K562 (cell line): ENCODE results near the gene GLRX. TPM values are rescaled to one million over a fixed set of nuclear protein-coding genes. Genes with fewer than 3 reads are reported as not detected.
A peak's percentile ranks its signal among the peaks of the same experiment; 100 is the strongest.

Experiments
- ARHGAP35 ChIP-seq: fragments of 450-650 bp; IDR thresholded peaks from 2 replicates; pipeline ENCODE4 v1.6.1; 2018; ENCODE audit not compliant: partially characterized antibody
- BRD9 ChIP-seq: fragments of 450-650 bp; IDR thresholded peaks from 2 replicates; pipeline ENCODE4 v1.6.1; 2018; ENCODE audit warnings: low read depth; ENCODE audit not compliant: partially characterized antibody
- CHD2 ChIP-seq: IDR thresholded peaks from 2 replicates; pipeline ENCODE4 v1.6.1; 2011; ENCODE audit warnings: low read depth, low read length
- DEAF1 ChIP-seq: fragments of 450-650 bp; formaldehyde crosslinking; IDR thresholded peaks from 2 replicates; pipeline ENCODE4 v1.4.0; 2020; ENCODE audit warnings: mild to moderate bottlenecking, moderate library complexity
- ELF4 ChIP-seq: fragments of 450-650 bp; formaldehyde crosslinking; IDR thresholded peaks from 2 replicates; pipeline ENCODE4 v1.4.0; 2022; ENCODE audit warnings: missing genetic modification characterization
- KLF16 ChIP-seq: IDR thresholded peaks from 2 replicates; pipeline ENCODE4 v1.6.1; 2016; ENCODE audit warnings: antibody characterized with exemption
- MCM3 ChIP-seq: fragments of 450-650 bp; IDR thresholded peaks from 2 replicates; pipeline ENCODE4 v1.6.1; 2016
- RAD21 ChIP-seq, 2 experiments: fragments of 250-450 bp in 1 of 2; fragments of 450-650 bp in 1 of 2; sonication (Bioruptor Pico) in 1 of 2; formaldehyde crosslinking in 1 of 2; IDR thresholded peaks in 1 of 2; conservative IDR thresholded peaks in 1 of 2; 2 replicates each; pipeline versions ENCODE4 v1.4.0 to v1.8.0; 2020 to 2022; ENCODE audit warnings: mild to moderate bottlenecking in 2 of 2, moderate library complexity in 1 of 2
- RCOR1 ChIP-seq, 2 experiments: IDR thresholded peaks; 2 replicates each; pipeline ENCODE4 v1.6.1; 2012; ENCODE audit warnings: low read depth in 2 of 2, low read length in 2 of 2, borderline replicate concordance in 1 of 2, improper control_type of control experiment in 1 of 2
- SAFB2 ChIP-seq: fragments of 200-400 bp; formaldehyde crosslinking; IDR thresholded peaks from 2 replicates; pipeline ENCODE4 v1.6.1; 2018; ENCODE audit warnings: borderline replicate concordance, low read length, low read depth, moderate library complexity; ENCODE audit not compliant: severe bottlenecking
- SFPQ ChIP-seq: fragments of 200-400 bp; formaldehyde crosslinking; IDR thresholded peaks from 2 replicates; pipeline ENCODE4 v1.6.1; 2017; ENCODE audit warnings: mild to moderate bottlenecking, low read depth, low read length, moderate library complexity
- SREBF1 ChIP-seq: fragments of 150-350 bp; IDR thresholded peaks from 2 replicates; pipeline ENCODE4 v1.6.1; 2014; ENCODE audit warnings: antibody characterized with exemption, low read depth, low read length, borderline replicate concordance
- TEAD4 ChIP-seq, 2 experiments: sonication (generic) in 1 of 2; formaldehyde crosslinking in 1 of 2; IDR thresholded peaks; 2 replicates each; pipeline versions ENCODE4 v1.6.1 to v1.8.0; 2012 to 2022; ENCODE audit warnings: borderline replicate concordance in 1 of 2, inconsistent platforms in 1 of 2, low read length in 1 of 2, mild to moderate bottlenecking in 1 of 2, missing genetic modification reagents in 1 of 2
- YBX1 ChIP-seq: fragments of 450-650 bp; IDR thresholded peaks from 2 replicates; pipeline ENCODE4 v1.7.1; 2016; ENCODE audit warnings: mild to moderate bottlenecking
- ZNF41 ChIP-seq: fragments of 250-450 bp; sonication (Bioruptor Pico); conservative IDR thresholded peaks from 2 replicates; pipeline ENCODE4 v1.4.0; 2020; ENCODE audit warnings: mild to moderate bottlenecking
- ZNF436 ChIP-seq: fragments of 250-450, 450-650 bp; sonication (Bioruptor Pico); formaldehyde crosslinking; IDR thresholded peaks from 2 replicates; pipeline ENCODE4 v1.7.0; 2020; ENCODE audit warnings: mild to moderate bottlenecking
- ZNF445 ChIP-seq: fragments of 250-450 bp; sonication (Bioruptor Pico); IDR thresholded peaks from 2 replicates; pipeline ENCODE4 v1.4.0; 2020; ENCODE audit warnings: low read depth, mild to moderate bottlenecking, moderate library complexity
- polyA plus RNA-seq, 8 experiments: library from polyadenylated mRNA; depleted of rRNA in 4 of 8; stranded (reverse) in 5 of 8; unstranded in 3 of 8; fragments of >200 nt; fragmentation: Nextera tagmentation in 2 of 8; fragmentation: Illumina TruSeq in 1 of 8; extraction: Ambion mirVana in 2 of 8; extraction: Trizol in 1 of 8; gene quantifications; 2 replicates each; pipeline versions ENCODE4 v1.2.1 to v1.2.3, GENCODE V29; 2011 to 2014; ENCODE audit warnings: inconsistent platforms in 1 of 8, missing spikeins in 1 of 8
- total RNA-seq, 7 experiments: library from RNA; depleted of rRNA in 6 of 7; stranded (reverse); fragments of >200 nt in 6 of 7; fragmentation: Illumina TruSeq in 2 of 7; extraction: Trizol in 2 of 7; gene quantifications; 2 replicates each; pipeline versions ENCODE4 v1.2.1 to v1.2.3, GENCODE V29; 2011 to 2021; ENCODE audit warnings: low replicate concordance in 1 of 7
- TF ChIP-seq, protein P1 (sequence below), 2 experiments: fragments of 450-650 bp; IDR thresholded peaks; 2 replicates each; pipeline ENCODE4 v1.6.1; 2016

Gene GLRX
- total and polyA plus RNA-seq, 9 of the 15 experiments (the other 6 are each of a cell fraction or from before 2014, with no cell fraction given): 2.3 to 11.2 (median 4.6) TPM

GRCh38 chr5:95841914-95842812 lies 19.6 kb upstream of the GLRX start (continued):
- TF ChIP-seq DEAF1 (CRISPR knock-in tag) (no peak), ZNF41 (CRISPR knock-in tag) (no peak), RCOR1 (IDR thresholded peaks at IDR 0.05; ENCODE audit: borderline replicate concordance in 1 of 2, low read depth in 2 of 2, low read length in 2 of 2) (no peak), TEAD4 (IDR thresholded peaks at IDR 0.05; ENCODE audit: low read length) (no peak), TEAD4 (CRISPR knock-in tag; IDR thresholded peaks at IDR 0.05; ENCODE audit: borderline replicate concordance) (no peak), ZNF436 (CRISPR knock-in tag) (no peak), ZNF445 (CRISPR knock-in tag) (no peak), SFPQ (no peak), ELF4 (CRISPR knock-in tag) (no peak), CHD2 (no peak), KLF16 (no peak), BRD9 (no peak), YBX1 (no peak), ARHGAP35 (no peak), SREBF1 (no peak), RAD21 (CRISPR knock-in tag; conservative IDR thresholded peaks at IDR 0.05 in 1 of 2, IDR thresholded peaks at IDR 0.05 in 1 of 2) (peak in 1 of 2 experiments; percentile 3; a peak in 1 of 4 replicates), MCM3 (no peak), SAFB2 (no peak)
- TF ChIP-seq, protein P1, sequence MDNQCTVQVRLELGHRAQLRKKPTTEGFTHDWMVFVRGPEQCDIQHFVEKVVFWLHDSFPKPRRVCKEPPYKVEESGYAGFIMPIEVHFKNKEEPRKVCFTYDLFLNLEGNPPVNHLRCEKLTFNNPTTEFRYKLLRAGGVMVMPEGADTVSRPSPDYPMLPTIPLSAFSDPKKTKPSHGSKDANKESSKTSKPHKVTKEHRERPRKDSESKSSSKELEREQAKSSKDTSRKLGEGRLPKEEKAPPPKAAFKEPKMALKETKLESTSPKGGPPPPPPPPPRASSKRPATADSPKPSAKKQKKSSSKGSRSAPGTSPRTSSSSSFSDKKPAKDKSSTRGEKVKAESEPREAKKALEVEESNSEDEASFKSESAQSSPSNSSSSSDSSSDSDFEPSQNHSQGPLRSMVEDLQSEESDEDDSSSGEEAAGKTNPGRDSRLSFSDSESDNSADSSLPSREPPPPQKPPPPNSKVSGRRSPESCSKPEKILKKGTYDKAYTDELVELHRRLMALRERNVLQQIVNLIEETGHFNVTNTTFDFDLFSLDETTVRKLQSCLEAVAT (IDR thresholded peaks at IDR 0.05): no peak
